ENCODE measurements around the gene FBXO40.

GRCh38 chr3:121645054-121645453 lies 51.9 kb downstream of the FBXO40 start:
- TF ChIP-seq CTCF (conservative IDR thresholded peaks at IDR 0.05; ENCODE audit: low read length), result no peak
- TF ChIP-seq EZH2phosphoT487 (IDR thresholded peaks at IDR 0.05; ENCODE audit: borderline replicate concordance), result no peak
